ENCODE data around the gene IQSEC1.

The IQSEC1 gene

DNA sequence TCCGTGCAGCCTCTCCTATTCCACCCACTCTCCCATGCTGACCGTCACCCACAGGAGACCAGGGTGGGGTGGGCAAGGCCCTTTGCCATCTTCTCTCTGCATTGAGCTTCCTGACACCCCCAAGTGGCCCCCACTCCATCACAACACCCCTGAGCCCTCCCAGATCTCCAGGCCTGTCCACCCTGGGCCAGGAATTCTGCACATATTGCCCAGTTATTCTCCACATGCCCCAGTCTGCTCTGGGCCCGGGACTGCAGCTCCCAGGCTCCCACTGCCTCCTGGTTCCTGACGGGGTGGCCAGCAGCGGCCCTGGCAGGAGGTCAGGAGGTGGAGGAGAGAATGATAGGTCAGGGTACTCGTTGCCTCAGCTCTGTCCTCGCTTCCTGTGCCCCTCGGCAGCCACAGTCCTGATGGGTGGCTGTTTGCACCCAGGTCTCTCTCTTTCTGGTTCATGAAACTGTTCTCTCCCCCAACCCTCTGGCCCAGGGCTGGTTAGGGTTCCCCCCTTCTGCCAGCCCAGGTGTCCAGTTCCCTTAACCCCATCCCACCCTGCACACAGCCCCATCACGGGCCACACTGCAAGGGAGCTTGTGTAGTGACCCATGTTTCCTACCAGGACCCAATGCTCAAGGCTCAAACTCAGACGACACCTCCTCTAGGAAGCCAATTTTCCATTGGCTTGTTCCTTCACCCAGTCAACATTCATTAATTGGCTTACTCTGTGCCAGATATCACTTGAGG lies 47.3 kb downstream of the IQSEC1 start:
- Histone ChIP-seq H3K79me2 (no peaks in the 10 kb centered on the region), H2AFZ (no peak overlapping the region), H3K4me2 (ENCODE audit: low read length) (no peak overlapping the region), H3K4me1 (no peaks in the 10 kb centered on the region), H3K27me3 (ENCODE audit: control insufficient read depth, insufficient read depth, low read length) (no peaks in the 10 kb centered on the region), H3K36me3 (ENCODE audit: control insufficient read depth, insufficient read depth, low read length) (no peaks in the 10 kb centered on the region), H3K9me3 (ENCODE audit: control insufficient read depth, low read length) (no peaks in the 10 kb centered on the region), H3K9ac (no peak overlapping the region), H3K4me3 (ENCODE audit: low read depth, low read length) (no peak overlapping the region), H3K27ac (no peak overlapping the region)
- TF ChIP-seq, protein P1, sequence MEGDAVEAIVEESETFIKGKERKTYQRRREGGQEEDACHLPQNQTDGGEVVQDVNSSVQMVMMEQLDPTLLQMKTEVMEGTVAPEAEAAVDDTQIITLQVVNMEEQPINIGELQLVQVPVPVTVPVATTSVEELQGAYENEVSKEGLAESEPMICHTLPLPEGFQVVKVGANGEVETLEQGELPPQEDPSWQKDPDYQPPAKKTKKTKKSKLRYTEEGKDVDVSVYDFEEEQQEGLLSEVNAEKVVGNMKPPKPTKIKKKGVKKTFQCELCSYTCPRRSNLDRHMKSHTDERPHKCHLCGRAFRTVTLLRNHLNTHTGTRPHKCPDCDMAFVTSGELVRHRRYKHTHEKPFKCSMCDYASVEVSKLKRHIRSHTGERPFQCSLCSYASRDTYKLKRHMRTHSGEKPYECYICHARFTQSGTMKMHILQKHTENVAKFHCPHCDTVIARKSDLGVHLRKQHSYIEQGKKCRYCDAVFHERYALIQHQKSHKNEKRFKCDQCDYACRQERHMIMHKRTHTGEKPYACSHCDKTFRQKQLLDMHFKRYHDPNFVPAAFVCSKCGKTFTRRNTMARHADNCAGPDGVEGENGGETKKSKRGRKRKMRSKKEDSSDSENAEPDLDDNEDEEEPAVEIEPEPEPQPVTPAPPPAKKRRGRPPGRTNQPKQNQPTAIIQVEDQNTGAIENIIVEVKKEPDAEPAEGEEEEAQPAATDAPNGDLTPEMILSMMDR (IDR thresholded peaks at IDR 0.05) = no peak

DNA sequence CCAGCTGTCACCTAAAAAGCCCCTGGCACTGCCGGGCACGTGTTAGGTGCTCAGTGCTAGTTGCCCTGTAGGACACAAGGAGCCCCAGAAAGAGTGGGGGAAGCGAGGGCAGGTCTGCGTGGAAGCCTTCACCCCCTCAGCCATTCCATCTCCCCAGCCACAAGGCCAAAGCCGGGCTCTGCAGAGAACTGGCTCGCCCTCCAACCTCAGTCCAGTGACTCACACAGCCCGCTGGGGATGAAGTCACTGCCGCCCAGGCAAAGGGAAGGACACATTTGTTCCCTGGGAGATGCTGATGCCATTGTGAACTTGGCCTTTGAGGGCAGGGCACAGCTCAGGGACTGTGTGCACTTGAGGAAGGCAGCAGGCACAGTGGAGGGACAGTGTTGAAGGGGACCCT lies 48.1 kb downstream of the IQSEC1 start:
- Histone ChIP-seq H3K36me3 (ENCODE audit: control insufficient read depth, insufficient read depth, low read length) (no peaks in the 10 kb centered on the region), H3K4me3 (ENCODE audit: low read depth, low read length) (no peak overlapping the region), H2AFZ (no peak overlapping the region), H3K4me1 (no peaks in the 10 kb centered on the region), H3K27me3 (ENCODE audit: control insufficient read depth, insufficient read depth, low read length) (no peaks in the 10 kb centered on the region), H3K4me2 (ENCODE audit: low read length) (no peak overlapping the region), H3K9ac (no peak overlapping the region), H3K9me3 (ENCODE audit: control insufficient read depth, low read length) (no peaks in the 10 kb centered on the region), H3K79me2 (no peaks in the 10 kb centered on the region), H3K27ac (no peak overlapping the region)
- TF ChIP-seq, protein P1 (IDR thresholded peaks at IDR 0.05) = no peak

DNA sequence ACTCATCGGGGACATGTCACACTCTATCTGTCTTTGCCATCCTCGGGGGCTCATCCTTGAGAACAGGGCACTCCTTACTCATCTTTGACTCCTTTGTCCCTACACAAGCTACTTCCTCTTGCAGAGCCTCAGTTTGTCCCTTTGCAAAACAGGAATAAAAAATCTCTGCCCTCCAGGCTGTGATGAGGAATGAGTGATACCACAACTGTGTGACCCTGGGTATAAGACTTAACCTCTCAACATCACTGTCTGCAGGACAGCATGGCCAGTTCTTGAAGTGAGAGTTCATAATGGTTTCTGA lies 48.5 kb downstream of the IQSEC1 start:
- no peaks in the 10 kb centered on the region for H3K9me3 ChIP-seq (ENCODE audit: control insufficient read depth, low read length)
- TF ChIP-seq, protein P1 (IDR thresholded peaks at IDR 0.05) = no peak
- no peaks in the 10 kb centered on the region for H3K27me3 ChIP-seq (ENCODE audit: control insufficient read depth, insufficient read depth, low read length)
- no peak overlapping the region for H3K4me2 ChIP-seq (ENCODE audit: low read length)
- H2AFZ ChIP-seq = no peak overlapping the region
- H3K4me1 ChIP-seq = peaks cover 1% of the 10 kb centered on the region
- H3K79me2 ChIP-seq = no peaks in the 10 kb centered on the region
- no peaks in the 10 kb centered on the region for H3K36me3 ChIP-seq (ENCODE audit: control insufficient read depth, insufficient read depth, low read length)
- no peak overlapping the region for H3K27ac ChIP-seq
- no peak overlapping the region for H3K4me3 ChIP-seq (ENCODE audit: low read depth, low read length)
- H3K9ac ChIP-seq = no peak overlapping the region

DNA sequence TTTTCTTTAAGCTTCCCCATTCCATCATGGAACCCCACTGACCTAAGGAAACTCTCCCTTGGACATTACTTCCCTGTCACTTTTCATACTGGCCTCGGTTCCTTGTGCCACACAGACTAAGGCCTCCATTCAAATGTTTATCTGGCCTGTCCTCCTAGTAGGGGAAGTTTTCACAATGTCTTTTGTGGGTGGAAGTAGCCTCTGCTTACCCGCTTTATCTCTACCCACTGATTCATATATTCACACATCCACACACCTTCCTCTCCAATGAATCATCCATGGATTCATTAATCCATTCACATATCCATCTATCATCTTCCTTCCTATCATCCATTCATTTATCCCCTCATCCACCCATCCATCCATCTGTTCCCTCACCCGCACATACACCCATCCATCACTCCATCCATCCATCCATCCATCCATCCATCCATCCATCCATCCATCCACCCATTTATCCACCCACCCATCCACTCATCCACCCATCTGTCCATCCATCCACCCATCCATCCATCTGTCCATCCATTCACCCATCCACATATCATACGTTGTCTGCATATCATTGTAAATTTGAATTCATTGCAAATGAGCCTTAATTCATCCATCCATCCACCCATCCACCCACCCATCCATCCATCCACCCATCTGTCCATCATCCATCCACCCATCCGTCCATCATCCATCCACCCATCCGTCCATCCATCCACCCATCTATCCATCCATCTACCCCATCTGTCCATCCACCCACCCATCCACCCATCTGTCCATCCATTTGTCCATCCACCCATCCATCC lies 49.1 kb downstream of the IQSEC1 start:
- no peaks in the 10 kb centered on the region for H3K27me3 ChIP-seq (ENCODE audit: control insufficient read depth, insufficient read depth, low read length)
- no peak overlapping the region for H3K9ac ChIP-seq
- H3K4me1 ChIP-seq = peaks cover 6% of the 10 kb centered on the region
- no peaks in the 10 kb centered on the region for H3K36me3 ChIP-seq (ENCODE audit: control insufficient read depth, insufficient read depth, low read length)
- TF ChIP-seq, protein P1 (IDR thresholded peaks at IDR 0.05) = no peak
- H2AFZ ChIP-seq = no peak overlapping the region
- no peak overlapping the region for H3K4me3 ChIP-seq (ENCODE audit: low read depth, low read length)
- H3K79me2 ChIP-seq = no peaks in the 10 kb centered on the region
- H3K4me2 ChIP-seq (ENCODE audit: low read length) = no peak overlapping the region
- H3K27ac ChIP-seq = no peak overlapping the region
- H3K9me3 ChIP-seq (ENCODE audit: control insufficient read depth, low read length) = no peaks in the 10 kb centered on the region

Measured in parathyroid adenoma (tissue), 2 donors.